NT2/D1 (cell line): ENCODE measurements around the gene RGS7.

Experiments used
- SUZ12 ChIP-seq: IDR thresholded peaks from 2 replicates; pipeline ENCODE4 v1.6.1; 2011; ENCODE audit not compliant: insufficient read length, insufficient read depth; ENCODE audit errors: extremely low read depth
- YY1 ChIP-seq: IDR thresholded peaks from 2 replicates; pipeline ENCODE4 v1.6.1; 2011; ENCODE audit not compliant: insufficient read length, insufficient read depth
- ZNF274 ChIP-seq: IDR thresholded peaks from 2 replicates; pipeline ENCODE4 v1.6.1; 2011; ENCODE audit warnings: mild to moderate bottlenecking, low read depth, low read length

DNA sequence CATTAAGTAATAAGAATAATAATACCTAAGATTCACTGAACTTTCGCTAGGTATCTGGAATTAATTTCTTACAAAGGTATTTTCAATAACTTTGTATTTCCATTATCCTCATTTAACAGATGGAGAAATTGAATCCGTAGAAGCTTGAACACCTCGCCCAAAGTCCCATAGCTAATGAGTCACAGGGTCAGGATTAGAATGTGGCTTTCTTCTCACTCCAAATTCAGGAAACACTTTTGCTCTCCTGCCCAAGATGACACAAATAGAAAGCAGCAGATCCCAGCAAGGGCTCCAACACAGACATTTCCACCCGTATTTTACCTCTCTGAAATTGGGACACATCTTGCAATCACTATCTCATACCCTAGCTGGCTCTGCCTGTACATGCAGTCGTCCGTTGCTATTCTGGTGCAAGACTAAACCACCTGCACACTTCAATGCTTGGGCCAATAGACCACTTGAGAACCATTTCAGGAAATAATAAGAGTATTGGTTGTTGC is 619.2 kb downstream of the RGS7 start:
- no peak for TF ChIP-seq YY1
- no peak for TF ChIP-seq ZNF274
- TF ChIP-seq SUZ12, result no peak
